K562 (cell line): ENCODE measurements around the gene MVK. TPM values are rescaled to one million over a fixed set of nuclear protein-coding genes. Genes with fewer than 3 reads are reported as not detected.

Experiments
- ATAC-seq: fragments of 200-7000 bp; cut with Tn5 transposase; 3 replicates; pipeline ENCODE4 v1.9.1; 2020; ENCODE audit warnings: moderate library complexity
- BruUV-seq: library from RNA; stranded (reverse); fragments of 400-500 nt; replicated peaks from 2 replicates; lab custom pipeline; 2021; lab: Mats Ljungman, UMichigan
- CTCF ChIA-PET: fragments of 300-600 bp; formaldehyde crosslinking; extraction: SDS; loops from one replicate; lab custom pipeline; 2021; ENCODE audit warnings: low intra/inter-chr PET ratio; lab: Yijun Ruan, JAX
- POLR2A ChIA-PET: fragments of 300-600, 350-650 bp; sonication (Branson Sonifier 250); formaldehyde crosslinking; extraction: SDS; loops from one replicate; lab custom pipeline; 2021; ENCODE audit warnings: antibody characterized with exemption, inconsistent platforms; lab: Yijun Ruan, JAX
- DNase-seq, 4 experiments: peaks; one replicate each; pipeline versions ENCODE4 v3.0.0 to v3.0.0-alpha.2; 2011 to 2018; ENCODE audit warnings: low spot score in 3 of 4, mixed read lengths in 3 of 4; ENCODE audit errors: extremely low read depth in 1 of 4
- FAIRE-seq: peaks from 2 replicates; lab custom pipeline; 2011; peaks lifted over from hg19 to GRCh38; lab: Jason Lieb, UNC
- H2AFZ ChIP-seq: 2 replicates; pipeline ENCODE4 v1.6.0; 2011; ENCODE audit warnings: low read depth, low read length, control low read depth, inconsistent platforms
- H3K27ac ChIP-seq: fragments of 200-600 bp; 3 replicates; pipeline ENCODE4 v1.8.0; 2011; ENCODE audit warnings: low read depth, mild to moderate bottlenecking, control low read depth, inconsistent platforms, low read length, moderate library complexity, mixed read lengths; ENCODE audit errors: extremely low read depth
- H3K27me3 ChIP-seq, 2 experiments: fragments of 300-600 bp in 1 of 2; 2 replicates in 1 of 2; 3 replicates in 1 of 2; pipeline versions ENCODE4 v1.6.0 to v1.8.0; 2011; ENCODE audit warnings: inconsistent platforms in 2 of 2, low read length in 2 of 2, mild to moderate bottlenecking in 1 of 2, mixed read lengths in 1 of 2, moderate library complexity in 1 of 2; ENCODE audit not compliant: control insufficient read depth in 2 of 2, insufficient read depth in 2 of 2
- H3K36me3 ChIP-seq: fragments of 300-600 bp; 3 replicates; pipeline ENCODE4 v1.8.0; 2011; ENCODE audit warnings: mild to moderate bottlenecking, low read length, inconsistent platforms; ENCODE audit not compliant: control insufficient read depth, insufficient read depth
- H3K4me1 ChIP-seq, 2 experiments: fragments of 200-600 bp in 1 of 2; replicated peaks in 1 of 2; 2 replicates in 1 of 2; 3 replicates in 1 of 2; pipeline versions ENCODE4 v1.5.1 to v1.8.0; 2011; ENCODE audit warnings: inconsistent platforms in 2 of 2, low read length in 2 of 2, mild to moderate bottlenecking in 1 of 2, mixed read lengths in 1 of 2, moderate library complexity in 1 of 2; ENCODE audit not compliant: control insufficient read depth in 2 of 2, insufficient read depth in 2 of 2
- H3K4me2 ChIP-seq: 2 replicates; pipeline ENCODE4 v1.6.1; 2011; ENCODE audit warnings: low read length, control low read depth, inconsistent platforms, mixed read lengths; ENCODE audit not compliant: insufficient read depth
- H3K4me3 ChIP-seq: fragments of 200-600 bp; sonication (generic), shearing (Covaris generic); 2 replicates; pipeline ENCODE4 v1.5.1; 2016; ENCODE audit warnings: control low read depth, inconsistent platforms
- H3K79me2 ChIP-seq: fragments of 200-600 bp; 3 replicates; pipeline ENCODE4 v1.8.0; 2011; ENCODE audit warnings: low read length, inconsistent platforms; ENCODE audit not compliant: control insufficient read depth, insufficient read depth
- H3K9ac ChIP-seq, 2 experiments: 2 replicates each; pipeline versions ENCODE4 v1.6.0 to v1.6.1; 2011; ENCODE audit warnings: low read depth in 2 of 2, low read length in 2 of 2, control low read depth in 1 of 2, inconsistent platforms in 1 of 2, mild to moderate bottlenecking in 1 of 2, mixed read lengths in 1 of 2; ENCODE audit not compliant: insufficient read depth in 1 of 2
- H3K9me1 ChIP-seq: one replicate; pipeline ENCODE4 v1.6.0; 2011; ENCODE audit warnings: inconsistent platforms, mild to moderate bottlenecking, low read length, moderate library complexity; ENCODE audit not compliant: control insufficient read depth, insufficient read depth
- H3K9me3 ChIP-seq: replicated peaks from 2 replicates; pipeline ENCODE4 v1.5.1; 2011; ENCODE audit warnings: low read depth, low read length, inconsistent platforms; ENCODE audit not compliant: control insufficient read depth, insufficient read depth
- H4K20me1 ChIP-seq: replicated peaks from 2 replicates; pipeline ENCODE4 v1.6.1; 2011; ENCODE audit warnings: low read length, inconsistent platforms, mixed read lengths; ENCODE audit not compliant: control insufficient read depth, insufficient read depth
- CBX8 ChIP-seq: fragments of 200-600 bp; sonication (generic); IDR thresholded peaks from 2 replicates; pipeline ENCODE4 v1.6.1; 2012; ENCODE audit warnings: borderline replicate concordance, mixed run types, low read depth, mild to moderate bottlenecking, moderate library complexity, mixed read lengths, low read length, control low read depth, inconsistent platforms; ENCODE audit not compliant: poor library complexity, severe bottlenecking; ENCODE audit errors: extremely low read depth
- DMBX1 ChIP-seq: fragments of 250-450 bp; sonication (Bioruptor Pico); IDR thresholded peaks from 2 replicates; pipeline ENCODE4 v1.8.0; 2022; ENCODE audit warnings: inconsistent platforms, mild to moderate bottlenecking, moderate library complexity, borderline replicate concordance
- FOXO4 ChIP-seq: fragments of 450-650 bp; formaldehyde crosslinking; IDR thresholded peaks from 2 replicates; pipeline ENCODE4 v1.4.0; 2020; ENCODE audit warnings: mild to moderate bottlenecking, moderate library complexity
- ZC3H4 ChIP-seq: sonication (generic); formaldehyde crosslinking; IDR thresholded peaks from 2 replicates; pipeline ENCODE4 v1.9.0; 2021; ENCODE audit warnings: missing genetic modification reagents, borderline replicate concordance
- ZNF143 ChIP-seq: sonication (generic); formaldehyde crosslinking; IDR thresholded peaks from 2 replicates; pipeline ENCODE4 v1.9.0; 2022; ENCODE audit warnings: mild to moderate bottlenecking, missing genetic modification reagents
- ZNF41 ChIP-seq: fragments of 250-450 bp; sonication (Bioruptor Pico); conservative IDR thresholded peaks from 2 replicates; pipeline ENCODE4 v1.4.0; 2020; ENCODE audit warnings: mild to moderate bottlenecking
- ZNF583 ChIP-seq: fragments of 250-450 bp; sonication (Bioruptor Pico); IDR thresholded peaks from 2 replicates; pipeline ENCODE4 v1.4.0; 2020
- WGBS: fragments of 100-300 bp; shearing (Covaris generic); methylation state at CpG from one replicate; pipeline ENCODE4 v1.1.6; 2016; ENCODE audit warnings: low coverage, mixed read lengths; ENCODE audit not compliant: insufficient coverage; ENCODE audit errors: missing lambda C conversion rate; 5-methylcytosine and 5-hydroxymethylcytosine counted together
- in situ Hi-C: fragments of 300-500 bp; cut with MboI; formaldehyde crosslinking; loops from 4 replicates; pipeline ENCODE4 v1.15.0; 2018; ENCODE audit warnings: inconsistent platforms, mixed read lengths
- intact Hi-C: fragments of 100-400 bp; cut with micrococcal nuclease; formaldehyde crosslinking; loops from 2 replicates; pipeline ENCODE4 v1.14.2; 2022
- polyA plus RNA-seq, 8 experiments: library from polyadenylated mRNA; depleted of rRNA in 4 of 8; stranded (reverse) in 5 of 8; unstranded in 3 of 8; fragments of >200 nt; fragmentation: Nextera tagmentation in 2 of 8; fragmentation: Illumina TruSeq in 1 of 8; extraction: Ambion mirVana in 2 of 8; extraction: Trizol in 1 of 8; gene quantifications; 2 replicates each; pipeline versions ENCODE4 v1.2.1 to v1.2.3, GENCODE V29; 2011 to 2014; ENCODE audit warnings: inconsistent platforms in 1 of 8, missing spikeins in 1 of 8
- total RNA-seq, 7 experiments: library from RNA; depleted of rRNA in 6 of 7; stranded (reverse); fragments of >200 nt in 6 of 7; fragmentation: Illumina TruSeq in 2 of 7; extraction: Trizol in 2 of 7; gene quantifications; 2 replicates each; pipeline versions ENCODE4 v1.2.1 to v1.2.3, GENCODE V29; 2011 to 2021; ENCODE audit warnings: low replicate concordance in 1 of 7

Gene MVK
- total and polyA plus RNA-seq, 9 of the 15 experiments (the other 6 are each of a cell fraction or from before 2014, with no cell fraction given): 0.41 to 33.6 (median 18.8) TPM

- in situ Hi-C loops (no loop called here), intact Hi-C loops (no loop called here)
- H3K4me2 ChIP-seq: no peak overlapping the region
- H2AFZ ChIP-seq: no peak overlapping the region
- no peak for TF ChIP-seq ZNF583 (CRISPR knock-in tag)
- no peak for ATAC-seq
- H3K9ac ChIP-seq: no peak overlapping the region; a peak in 1 of 4 replicates
- peaks cover 16 to 28% of the 10 kb centered on the region in 2 experiments for H3K27me3 ChIP-seq
- ChIA-PET CTCF (no interaction called here), POLR2A (interaction anchor here (0.6 kb wide), 1 partner anchor 67 kb away, joined by 3 read pairs; no protein-coding TSS in a partner anchor)
- H3K9me1 ChIP-seq: peaks cover 3% of the 10 kb centered on the region
- H3K27ac ChIP-seq: no peak overlapping the region
- FAIRE-seq: no peak
- no peak for DNase-seq
- no TSS peak for BruUV-seq
- no peak overlapping the region for H3K4me3 ChIP-seq
- peaks cover 3% of the 10 kb centered on the region; the same call in 1 of the 3 replicates for H3K36me3 ChIP-seq
- no peaks in the 10 kb centered on the region for H3K79me2 ChIP-seq
- peaks cover 15% of the 10 kb centered on the region; the same call in 1 of the 2 replicates for H4K20me1 ChIP-seq
- H3K4me1 ChIP-seq: peaks cover 0 to 5% of the 10 kb centered on the region in 2 experiments; a peak in 2 of 5 replicates
- no peaks in the 10 kb centered on the region for H3K9me3 ChIP-seq
- 68% methylated on average over 10 of the region's 10 CpGs for WGBS
Measured at GRCh38 chr12:109557200-109557599, 16.4 kb upstream of the MVK start.

- in situ Hi-C loops: no loop called here
Measured at GRCh38 chr12:109557805-109558204, 15.8 kb upstream of the MVK start.

More at GRCh38 chr12:109557805-109558204, 15.8 kb upstream of the MVK start:
- BruUV-seq: no TSS peak
- Histone ChIP-seq H3K27ac (no peak overlapping the region), H3K9me3 (no peaks in the 10 kb centered on the region), H3K36me3 (peaks cover 5% of the 10 kb centered on the region; the same call in 2 of the 3 replicates), H3K9me1 (peaks cover 3% of the 10 kb centered on the region), H3K4me2 (no peak overlapping the region), H3K4me1 (peaks cover 0 to 5% of the 10 kb centered on the region in 2 experiments; a peak in 2 of 5 replicates), H3K79me2 (no peaks in the 10 kb centered on the region), H3K4me3 (no peak overlapping the region), H3K9ac (peak overlapping the region in 1 of 2 experiments; percentile 52; a peak in 2 of 4 replicates), H2AFZ (no peak overlapping the region), H3K27me3 (peaks cover 16 to 27% of the 10 kb centered on the region in 2 experiments), H4K20me1 (peaks cover 15% of the 10 kb centered on the region; the same call in 1 of the 2 replicates)
- intact Hi-C loops: no loop called here
- ATAC-seq (no peak), FAIRE-seq (no peak), DNase-seq (no peak)
- TF ChIP-seq FOXO4 (no peak), ZNF41 (no peak), ZC3H4 (no peak), ZNF143 (no peak), CBX8 (no peak), DMBX1 (CRISPR knock-in tag) (no peak)
- ChIA-PET POLR2A (interaction anchor here (0.6 kb wide), 1 partner anchor 66 kb away, joined by 3 read pairs; no protein-coding TSS in a partner anchor), CTCF (no interaction called here)
- WGBS: 70% methylated on average over 8 of the region's 12 CpGs
